GM19099 (cell line): ENCODE data around the gene NDUFB4.

ENCODE experiments used
- POLR2A ChIP-seq: IDR thresholded peaks from 3 replicates; pipeline ENCODE4 v1.6.1; 2011; ENCODE audit warnings: low read depth; ENCODE audit not compliant: insufficient read length; ENCODE audit errors: extremely low read depth

NDUFB4 gene

DNA sequence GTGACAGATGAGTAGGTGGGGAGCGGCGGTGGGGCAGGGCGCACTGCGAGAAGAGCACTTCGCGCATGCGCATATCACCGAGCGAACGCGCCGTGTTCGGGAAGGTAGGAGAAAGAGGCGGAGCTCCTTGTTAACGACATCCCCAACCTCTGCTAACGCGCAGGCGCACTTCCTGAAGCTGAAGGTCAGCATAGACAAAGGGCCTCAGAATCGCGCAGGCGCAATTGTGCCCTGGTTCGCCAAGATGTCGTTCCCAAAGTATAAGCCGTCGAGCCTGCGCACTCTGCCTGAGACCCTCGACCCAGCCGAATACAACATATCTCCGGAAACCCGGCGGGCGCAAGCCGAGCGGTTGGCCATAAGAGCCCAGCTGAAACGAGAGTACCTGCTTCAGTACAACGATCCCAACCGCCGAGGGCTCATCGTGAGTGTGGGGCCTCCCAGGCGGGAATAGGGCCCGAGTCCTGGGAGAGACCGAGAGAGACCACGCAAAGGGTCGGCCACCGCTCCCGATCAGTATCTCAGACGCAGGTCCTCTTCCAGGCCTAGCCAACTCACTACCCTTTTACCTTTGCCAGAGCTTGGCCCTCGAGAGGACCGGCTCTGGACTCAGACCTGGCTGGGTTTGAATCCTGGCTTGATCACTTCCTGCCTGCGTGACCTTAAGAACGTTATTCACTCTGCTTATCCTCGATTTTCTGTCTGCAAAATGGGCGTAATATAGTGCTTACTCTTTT lies at the start of gene NDUFB4:
TSS of gene NDUFB4 (plus strand) at position 221 of the 737 bp plus-strand sequence. CDS start at position 245, 24 bp downstream.
- peak; percentile 87 for TF ChIP-seq POLR2A

- no peak for TF ChIP-seq POLR2A
Observed at GRCh38 chr3:120550546-120550945, 45.6 kb upstream of the NDUFB4 start.

DNA sequence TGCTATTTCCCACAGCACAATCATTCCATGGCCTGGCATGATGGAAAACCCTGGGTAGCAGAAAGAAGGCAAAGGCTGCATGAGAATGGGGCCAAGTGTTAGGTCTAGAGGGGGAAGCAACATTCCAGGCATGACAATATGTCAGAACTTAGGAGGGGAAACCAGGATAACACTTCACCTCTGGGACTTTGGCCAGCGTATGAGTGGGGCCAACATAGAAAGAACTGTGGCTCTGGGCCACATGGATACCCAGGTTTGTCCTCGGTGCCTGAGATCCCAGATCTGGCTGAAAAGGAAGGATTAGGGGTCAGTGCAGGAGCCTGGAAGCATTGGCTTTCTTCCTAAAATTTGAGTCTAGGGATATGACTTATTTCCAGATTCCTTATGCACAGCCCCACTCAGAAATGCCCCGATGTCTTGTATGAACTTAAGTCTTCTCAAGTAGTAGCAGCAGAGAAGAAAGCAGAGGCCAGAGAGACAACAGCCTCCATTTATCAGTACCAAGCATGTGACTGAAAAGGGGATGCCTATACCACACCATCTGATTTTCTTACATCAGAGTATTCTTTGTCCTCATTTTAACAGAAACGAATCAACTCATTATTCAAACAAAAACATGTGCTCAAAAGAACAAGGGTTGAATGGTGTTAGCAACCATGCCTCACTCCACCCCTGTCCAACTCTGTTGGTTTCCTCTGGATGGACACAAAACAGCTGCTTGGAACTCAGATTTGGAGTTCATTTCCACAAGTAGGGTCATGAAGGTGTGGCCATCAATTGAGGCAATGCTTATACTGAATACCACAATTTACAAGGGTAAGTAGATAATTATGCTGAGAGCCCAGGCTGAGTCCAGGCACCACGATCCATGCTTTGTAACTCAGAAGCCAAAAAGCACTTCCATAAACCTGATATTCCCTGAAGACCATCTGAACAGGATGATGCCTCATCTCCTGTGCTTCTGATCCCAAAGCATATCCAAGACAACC lies 43.7 kb upstream of the NDUFB4 start:
- no peak for TF ChIP-seq POLR2A

DNA sequence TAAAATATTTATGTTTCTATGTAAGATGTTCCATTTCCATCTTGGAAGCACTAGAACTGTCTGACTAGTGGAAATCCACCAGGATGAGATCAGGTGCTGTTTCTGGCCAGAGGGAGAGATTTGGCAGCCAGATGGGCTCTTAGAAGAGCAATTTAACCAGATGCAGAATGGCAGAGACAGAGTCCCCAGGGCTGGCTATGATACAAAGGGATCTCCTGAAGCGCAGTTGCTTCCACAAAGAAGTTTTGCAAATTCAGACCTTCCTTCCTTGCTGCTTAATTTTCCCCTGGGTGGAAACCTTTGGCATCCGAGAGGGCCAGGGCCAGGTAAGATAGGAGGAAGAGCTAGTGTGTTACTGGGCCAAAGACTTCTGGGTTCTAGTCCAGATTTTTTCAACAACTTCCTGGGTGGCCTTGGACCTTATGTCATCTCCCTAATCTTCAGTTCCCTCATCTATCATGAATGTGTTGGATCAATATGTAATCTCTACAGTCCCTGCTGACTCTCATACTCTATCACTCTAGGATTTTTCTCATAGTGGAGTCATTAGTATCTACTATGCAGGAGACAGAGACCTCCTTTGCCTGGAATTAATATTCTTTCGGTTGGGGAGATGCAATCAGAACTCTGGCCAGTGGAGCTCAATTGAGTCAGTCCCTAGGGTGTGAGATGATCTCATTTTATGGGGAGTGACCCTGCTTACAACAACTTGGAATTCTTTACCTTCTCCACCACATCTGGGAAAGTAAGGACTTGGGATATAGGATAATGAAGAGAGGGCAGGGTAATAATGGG lies 41.1 kb upstream of the NDUFB4 start:
- no peak for TF ChIP-seq POLR2A

DNA sequence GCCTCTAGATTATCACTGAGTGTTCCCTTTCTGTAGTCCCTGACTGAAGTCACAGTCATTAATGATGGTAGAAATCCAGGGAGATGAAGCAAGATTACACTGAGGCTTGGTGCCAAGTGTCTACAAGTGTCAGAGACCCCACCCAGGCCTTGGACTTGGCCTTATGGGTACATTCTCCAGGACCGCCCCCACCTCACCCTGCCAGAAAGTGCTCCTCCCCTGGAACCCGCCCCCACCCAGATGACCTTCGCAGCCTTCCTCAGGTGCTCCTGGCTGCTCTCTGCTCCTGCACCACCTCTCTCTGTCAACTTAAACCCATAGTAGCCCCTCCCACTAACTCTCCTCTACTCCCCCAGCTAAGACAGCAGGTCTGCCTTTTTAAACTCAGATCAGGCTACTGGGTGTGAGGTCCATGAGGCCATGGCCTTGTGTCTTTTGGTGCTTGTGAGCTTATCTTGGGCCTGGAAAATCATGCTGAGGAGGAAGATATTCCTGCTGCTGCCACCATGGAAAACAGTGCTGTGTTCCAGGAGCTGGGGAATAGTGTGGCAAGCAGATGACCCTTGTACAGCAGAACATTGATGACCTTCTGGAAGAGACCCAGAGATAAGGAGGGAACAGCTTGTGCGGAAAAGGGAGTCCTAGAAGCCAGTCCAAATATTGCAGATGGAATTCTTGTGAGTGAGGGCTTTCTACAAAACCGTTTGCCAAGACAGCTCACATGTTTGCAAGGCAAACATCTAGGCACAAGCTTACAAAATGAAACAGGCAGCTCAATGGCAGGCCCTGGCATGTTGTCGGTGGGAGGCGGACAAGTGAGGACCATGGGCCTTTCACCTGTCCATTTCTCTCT lies 40.3 kb upstream of the NDUFB4 start:
- TF ChIP-seq POLR2A: no peak

GRCh38 chr3:120557115-120557514 lies 39.0 kb upstream of the NDUFB4 start:
- TF ChIP-seq POLR2A: no peak

GRCh38 chr3:120558771-120559241 lies 37.3 kb upstream of the NDUFB4 start:
- no peak for TF ChIP-seq POLR2A

DNA sequence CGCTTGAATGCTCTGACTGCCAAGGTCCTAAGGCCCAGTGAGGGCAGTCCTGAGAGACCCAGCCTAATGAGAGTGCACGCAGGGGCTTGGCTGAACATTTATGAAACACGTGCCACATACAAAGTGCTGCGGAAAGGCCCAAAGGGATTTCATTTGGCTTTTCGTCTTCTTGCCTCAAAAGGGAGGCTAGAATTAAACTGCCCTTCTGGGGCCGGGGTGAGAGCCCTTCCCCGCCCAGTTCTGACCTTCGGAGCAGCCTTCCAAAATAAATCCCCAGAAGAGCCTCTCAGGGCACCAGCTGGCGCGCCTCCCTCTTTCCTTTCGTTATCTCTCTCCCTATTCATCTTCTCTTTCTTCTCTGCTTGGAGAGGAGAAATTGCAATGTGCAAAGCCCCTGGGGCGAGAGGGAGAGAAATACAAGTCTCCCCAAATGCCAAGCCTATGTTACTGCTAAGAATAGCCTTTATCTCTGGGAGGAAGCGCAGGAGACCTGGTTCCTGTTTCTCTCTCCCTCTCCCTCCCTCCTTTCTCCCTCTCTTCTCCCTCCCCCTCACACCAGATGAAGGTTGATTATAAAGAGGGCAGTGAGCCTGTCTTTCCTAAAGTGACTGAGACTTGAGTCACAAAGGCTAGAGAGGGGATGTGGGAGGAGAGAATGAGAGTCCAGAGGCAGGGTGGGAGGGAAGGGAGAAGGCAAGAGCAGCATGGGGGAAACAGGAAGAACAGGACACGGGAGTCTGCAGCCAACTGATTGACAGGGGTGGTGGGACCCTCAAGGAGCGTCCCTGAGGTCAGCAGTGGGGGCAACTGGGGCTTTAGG lies 36.7 kb upstream of the NDUFB4 start:
- no peak for TF ChIP-seq POLR2A

DNA sequence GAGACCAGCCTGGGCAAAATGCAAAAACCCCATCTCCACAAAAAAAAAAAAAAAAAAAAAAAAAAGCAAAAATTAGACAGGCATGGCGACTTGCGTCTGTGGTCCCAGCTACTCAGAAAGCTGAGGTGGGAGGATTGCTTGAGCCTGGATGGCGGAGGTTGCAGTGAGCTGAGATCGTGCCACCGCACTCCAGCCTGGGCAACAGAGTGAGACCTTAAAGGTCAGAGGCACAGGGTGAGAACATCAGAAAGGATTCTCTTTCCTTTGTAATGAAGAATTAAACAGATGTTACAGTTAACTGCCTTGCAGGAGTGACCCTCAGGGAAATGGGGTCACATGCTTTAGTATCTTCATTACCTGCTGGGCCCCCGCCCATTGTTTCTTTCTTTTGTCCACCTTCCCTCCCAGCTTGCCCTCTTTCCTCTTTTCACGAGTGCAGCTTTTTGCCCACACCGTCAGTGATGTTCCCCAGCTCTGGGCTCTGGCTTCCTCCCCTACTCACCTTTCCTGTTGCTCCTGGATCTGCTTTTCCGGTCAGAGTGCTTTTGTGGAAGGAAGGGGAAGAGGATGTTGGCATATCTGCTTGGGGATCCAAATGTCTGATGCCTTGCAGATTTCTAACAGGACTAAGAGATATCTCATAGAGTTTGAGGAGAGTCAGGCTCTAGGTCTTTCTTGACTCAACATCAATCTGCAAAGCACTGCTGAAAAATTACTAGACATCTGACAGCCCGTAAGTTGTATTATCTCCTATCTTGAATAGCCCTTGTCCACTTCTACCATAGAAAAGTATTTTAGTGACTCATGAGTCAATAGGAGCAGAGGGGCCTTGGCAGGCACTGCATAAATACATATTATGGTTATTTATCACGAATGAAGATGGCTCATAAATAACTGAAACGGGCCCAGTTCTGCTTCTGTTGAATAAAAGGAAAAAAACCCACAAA lies 35.6 kb upstream of the NDUFB4 start:
- TF ChIP-seq POLR2A: no peak

GRCh38 chr3:120561251-120562045 lies 34.7 kb upstream of the NDUFB4 start:
- TF ChIP-seq POLR2A: no peak

DNA sequence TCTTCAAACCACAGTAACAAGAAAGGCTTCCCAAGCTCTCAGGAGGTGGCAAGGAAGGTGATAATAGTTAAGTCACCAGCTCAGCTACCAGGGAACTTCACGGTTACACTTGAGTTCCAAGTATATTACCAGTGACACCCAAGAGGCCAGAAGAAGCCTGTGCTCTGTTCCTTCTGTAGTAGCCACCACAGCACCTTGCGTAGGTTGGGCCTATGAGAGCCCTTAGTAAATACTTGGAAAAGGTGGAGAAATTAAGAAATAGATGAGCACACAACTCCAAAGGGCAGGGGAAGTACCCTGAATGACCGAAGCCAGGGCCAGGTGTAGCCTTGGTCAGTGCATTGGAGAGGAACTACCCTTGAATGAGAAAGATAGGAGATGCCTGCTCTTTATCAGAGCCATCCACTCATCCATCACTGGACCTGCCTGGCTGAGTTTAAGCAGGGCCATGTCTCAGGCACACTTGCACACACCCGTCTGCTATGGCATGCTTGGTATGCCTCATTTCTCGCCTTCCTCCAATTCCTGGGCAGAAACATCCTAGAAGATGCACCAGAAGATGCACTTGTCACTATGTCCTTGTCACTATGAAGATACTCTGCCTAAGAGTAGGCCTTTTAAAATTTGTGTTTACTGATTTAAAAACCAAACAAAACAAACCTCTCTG lies 32.6 kb upstream of the NDUFB4 start:
- TF ChIP-seq POLR2A: no peak
